ENCODE data around the gene ADAMTS2. TPM values are rescaled to one million over a fixed set of nuclear protein-coding genes. Genes with fewer than 3 reads are reported as not detected.

ADAMTS2 gene
- total and polyA plus RNA-seq, 7 experiments from 2014 or later: not detected

DNA sequence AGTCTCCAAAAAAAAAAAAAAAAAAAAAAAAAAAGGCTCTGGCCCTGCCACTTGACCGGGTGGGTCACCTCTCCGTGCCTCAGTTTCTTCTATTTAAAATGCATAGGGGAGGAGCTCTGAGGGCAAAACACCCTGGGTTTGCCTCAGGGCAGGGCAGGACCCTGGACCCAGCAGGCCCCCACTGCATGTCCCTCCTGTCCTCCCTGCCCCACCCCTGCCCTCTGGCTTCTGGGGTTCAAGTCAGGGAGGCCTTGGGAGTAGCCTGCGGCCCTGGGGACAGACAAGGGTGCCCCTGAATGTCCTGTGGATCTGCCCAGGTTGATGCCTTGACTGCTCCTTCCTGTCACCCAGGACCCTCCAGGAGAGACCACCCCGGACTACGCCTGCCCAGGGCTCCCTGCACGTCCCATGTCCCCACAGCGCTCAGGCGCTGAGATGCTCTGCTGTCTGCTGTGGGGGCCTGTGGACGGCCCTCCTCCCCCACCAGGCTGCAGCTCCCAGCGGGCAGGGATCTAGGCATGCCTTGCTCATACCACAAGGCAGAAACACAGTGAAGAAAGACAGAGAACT, 35.4 kb downstream of the ADAMTS2 start:
- no peaks in the 10 kb centered on the region for H3K27me3 ChIP-seq (ENCODE audit: control insufficient read depth in 2 of 2, insufficient read depth in 2 of 2, low read length in 2 of 2)
- DNase-seq (no peak), ATAC-seq (no peak)
- Mint-ChIP-seq H3K4me1 (no peaks in the 10 kb centered on the region), H3K27ac (no peak overlapping the region), H3K9me3 (peaks cover 0 to 19% (median 11%) of the 10 kb centered on the region in 11 donors), H3K4me3 (no peak overlapping the region), H3K27me3 (peaks cover 0 to 11% (median 0%) of the 10 kb centered on the region in 5 donors), H3K36me3 (peaks cover 0 to 13% (median 0%) of the 10 kb centered on the region in 5 donors)
- H3K27ac ChIP-seq (ENCODE audit: low read depth, low read length): no peak overlapping the region
- no peak overlapping the region for H3K4me3 ChIP-seq (ENCODE audit: low read length)
- intact Hi-C loops (cut with micrococcal nuclease): no loop called here
- no peaks in the 10 kb centered on the region for H3K36me3 ChIP-seq (ENCODE audit: control insufficient read depth in 2 of 3, insufficient read depth in 3 of 3, low read length in 3 of 3)
- ChIA-PET CTCF (no interaction called here), POLR2A (interaction anchor here (0.6 kb wide), 1 partner anchor 16 kb away, joined by 4 read pairs; no protein-coding TSS in a partner anchor)
- no peaks in the 10 kb centered on the region for H3K4me1 ChIP-seq (ENCODE audit: control insufficient read depth in 2 of 2, insufficient read depth in 2 of 2, low read length in 2 of 2)
- H3K9me3 ChIP-seq (ENCODE audit: control insufficient read depth in 2 of 3, low read length in 3 of 3): peaks cover 0 to 5% (median 0%) of the 10 kb centered on the region in 3 experiments

DNA sequence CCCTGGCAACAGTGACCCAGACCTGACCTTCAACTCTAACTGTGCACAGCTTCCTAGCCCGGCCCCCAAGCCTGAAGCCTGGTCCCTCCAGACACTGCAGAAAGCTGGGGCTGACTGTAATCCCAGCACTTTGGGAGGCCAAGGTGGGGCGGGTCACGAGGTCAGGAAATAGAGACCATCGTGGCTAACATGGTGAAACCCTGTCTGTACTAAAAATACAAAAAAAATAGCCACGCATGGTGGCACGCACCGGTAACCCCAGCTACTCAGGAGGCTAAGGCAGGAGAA, 35.9 kb downstream of the ADAMTS2 start:
- intact Hi-C loops (cut with micrococcal nuclease): no loop called here
- Mint-ChIP-seq H3K27me3 (peaks cover 0 to 11% (median 0%) of the 10 kb centered on the region in 5 donors), H3K4me3 (no peak overlapping the region), H3K4me1 (no peaks in the 10 kb centered on the region), H3K36me3 (peaks cover 0 to 13% (median 0%) of the 10 kb centered on the region in 5 donors), H3K27ac (no peak overlapping the region), H3K9me3 (peaks cover 0 to 24% (median 14%) of the 10 kb centered on the region in 11 donors)
- H3K27ac ChIP-seq (ENCODE audit: low read depth, low read length): no peak overlapping the region
- H3K9me3 ChIP-seq (ENCODE audit: control insufficient read depth in 2 of 3, low read length in 3 of 3): peaks cover 0 to 10% (median 0%) of the 10 kb centered on the region in 3 experiments
- ChIA-PET CTCF (no interaction called here), POLR2A (interaction anchor here (0.6 kb wide), 1 partner anchor 16 kb away, joined by 4 read pairs; no protein-coding TSS in a partner anchor)
- H3K36me3 ChIP-seq (ENCODE audit: control insufficient read depth in 2 of 3, insufficient read depth in 3 of 3, low read length in 3 of 3): no peaks in the 10 kb centered on the region
- peak; percentile 18 for ATAC-seq
- no peaks in the 10 kb centered on the region for H3K4me1 ChIP-seq (ENCODE audit: control insufficient read depth in 2 of 2, insufficient read depth in 2 of 2, low read length in 2 of 2)
- DNase-seq: no peak
- H3K27me3 ChIP-seq (ENCODE audit: control insufficient read depth in 2 of 2, insufficient read depth in 2 of 2, low read length in 2 of 2): no peaks in the 10 kb centered on the region
- no peak overlapping the region for H3K4me3 ChIP-seq (ENCODE audit: low read length)

GRCh38 chr5:179308563-179309382, 36.5 kb downstream of the ADAMTS2 start:
- Mint-ChIP-seq H3K4me1 (no peaks in the 10 kb centered on the region), H3K27me3 (peaks cover 0 to 11% (median 0%) of the 10 kb centered on the region in 5 donors), H3K27ac (no peak overlapping the region), H3K4me3 (no peak overlapping the region), H3K36me3 (peaks cover 0 to 13% (median 0%) of the 10 kb centered on the region in 5 donors), H3K9me3 (peaks cover 0 to 30% (median 17%) of the 10 kb centered on the region in 11 donors)
- intact Hi-C loops (cut with micrococcal nuclease): no loop called here
- ChIA-PET POLR2A (interaction anchor here (0.6 kb wide), 1 partner anchor 15 kb away, joined by 4 read pairs; no protein-coding TSS in a partner anchor), CTCF (no interaction called here)
- ATAC-seq (no peak), DNase-seq (no peak)
- no peak overlapping the region for H3K27ac ChIP-seq (ENCODE audit: low read depth, low read length)
- H3K36me3 ChIP-seq (ENCODE audit: control insufficient read depth in 2 of 3, insufficient read depth in 3 of 3, low read length in 3 of 3): no peaks in the 10 kb centered on the region
- H3K27me3 ChIP-seq (ENCODE audit: control insufficient read depth in 2 of 2, insufficient read depth in 2 of 2, low read length in 2 of 2): no peaks in the 10 kb centered on the region
- H3K9me3 ChIP-seq (ENCODE audit: control insufficient read depth in 2 of 3, low read length in 3 of 3): peaks cover 0 to 16% (median 0%) of the 10 kb centered on the region in 3 experiments
- H3K4me3 ChIP-seq (ENCODE audit: low read length): no peak overlapping the region
- no peaks in the 10 kb centered on the region for H3K4me1 ChIP-seq (ENCODE audit: control insufficient read depth in 2 of 2, insufficient read depth in 2 of 2, low read length in 2 of 2)

DNA sequence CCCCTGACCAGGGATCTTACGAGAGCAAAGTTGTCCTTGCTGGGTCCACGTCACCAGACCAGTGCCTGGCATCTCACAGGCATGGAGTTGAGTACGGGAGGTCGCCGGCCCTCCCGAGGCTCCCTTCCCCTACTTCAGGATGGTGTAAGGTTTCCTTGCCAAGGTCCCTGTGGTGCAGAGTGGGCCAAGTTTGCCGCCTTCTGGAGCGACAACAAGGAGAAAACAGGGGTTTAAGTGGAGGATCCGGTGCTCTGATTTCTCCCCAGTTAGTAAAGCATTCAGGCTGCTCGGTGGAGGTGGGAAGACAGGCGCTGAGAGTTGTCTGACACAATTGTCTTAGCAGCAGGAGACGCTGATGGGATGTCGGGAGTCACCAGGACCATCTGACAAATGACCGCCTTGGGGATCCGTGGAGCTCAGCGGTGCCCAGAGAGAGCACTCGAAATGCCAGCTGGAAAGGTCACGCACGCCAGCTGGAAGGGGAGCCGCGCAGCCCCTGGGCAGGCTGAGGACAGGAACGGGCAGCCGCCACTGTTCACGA, 37.3 kb downstream of the ADAMTS2 start:
- peaks cover 0 to 13% (median 0%) of the 10 kb centered on the region in 5 donors for H3K36me3 Mint-ChIP-seq
- H3K27ac Mint-ChIP-seq: no peak overlapping the region
- DNase-seq: no peak
- Histone ChIP-seq H3K27me3 (ENCODE audit: control insufficient read depth in 2 of 2, insufficient read depth in 2 of 2, low read length in 2 of 2) (no peaks in the 10 kb centered on the region), H3K4me3 (ENCODE audit: low read length) (no peak overlapping the region), H3K4me1 (ENCODE audit: control insufficient read depth in 2 of 2, insufficient read depth in 2 of 2, low read length in 2 of 2) (no peaks in the 10 kb centered on the region), H3K9me3 (ENCODE audit: control insufficient read depth in 2 of 3, low read length in 3 of 3) (peaks cover 0 to 20% (median 0%) of the 10 kb centered on the region in 3 experiments), H3K27ac (ENCODE audit: low read depth, low read length) (no peak overlapping the region), H3K36me3 (ENCODE audit: control insufficient read depth in 2 of 3, insufficient read depth in 3 of 3, low read length in 3 of 3) (no peaks in the 10 kb centered on the region)
- ChIA-PET CTCF (no interaction called here), POLR2A (no interaction called here)
- H3K4me1 Mint-ChIP-seq: no peaks in the 10 kb centered on the region
- H3K27me3 Mint-ChIP-seq: peaks cover 0 to 11% (median 0%) of the 10 kb centered on the region in 5 donors
- intact Hi-C loops (cut with micrococcal nuclease): no loop called here
- no peak overlapping the region for H3K4me3 Mint-ChIP-seq
- peaks cover 2 to 35% (median 17%) of the 10 kb centered on the region in 11 donors for H3K9me3 Mint-ChIP-seq
- no peak for ATAC-seq

GRCh38 chr5:179307013-179307800, 38.1 kb downstream of the ADAMTS2 start:
- no peak overlapping the region for H3K4me3 Mint-ChIP-seq
- ATAC-seq: no peak

GRCh38 chr5:179306191-179307012, 38.9 kb downstream of the ADAMTS2 start:
- Histone ChIP-seq H3K36me3 (ENCODE audit: control insufficient read depth in 2 of 3, insufficient read depth in 3 of 3, low read length in 3 of 3) (no peaks in the 10 kb centered on the region), H3K27ac (ENCODE audit: low read depth, low read length) (no peak overlapping the region), H3K9me3 (ENCODE audit: control insufficient read depth in 2 of 3, low read length in 3 of 3) (peaks cover 0 to 20% (median 0%) of the 10 kb centered on the region in 3 experiments), H3K27me3 (ENCODE audit: control insufficient read depth in 2 of 2, insufficient read depth in 2 of 2, low read length in 2 of 2) (no peaks in the 10 kb centered on the region), H3K4me3 (ENCODE audit: low read length) (no peak overlapping the region), H3K4me1 (ENCODE audit: control insufficient read depth in 2 of 2, insufficient read depth in 2 of 2, low read length in 2 of 2) (no peaks in the 10 kb centered on the region)
- ATAC-seq (no peak), DNase-seq (no peak)
- H3K36me3 Mint-ChIP-seq: peaks cover 0 to 10% (median 0%) of the 10 kb centered on the region in 5 donors
- peaks cover 6 to 37% (median 17%) of the 10 kb centered on the region in 11 donors for H3K9me3 Mint-ChIP-seq
- H3K4me3 Mint-ChIP-seq: no peak overlapping the region
- CTCF ChIA-PET: no interaction called here
- peaks cover 0 to 3% (median 0%) of the 10 kb centered on the region in 7 donors for H3K4me1 Mint-ChIP-seq
- intact Hi-C loops (cut with micrococcal nuclease): no loop called here
- POLR2A ChIA-PET: no interaction called here
- no peak overlapping the region for H3K27ac Mint-ChIP-seq
- H3K27me3 Mint-ChIP-seq: peaks cover 0 to 11% (median 0%) of the 10 kb centered on the region in 5 donors

More at GRCh38 chr5:179307013-179307800, 38.1 kb downstream of the ADAMTS2 start:
- Mint-ChIP-seq H3K36me3 (peaks cover 0 to 10% (median 0%) of the 10 kb centered on the region in 5 donors), H3K27ac (no peak overlapping the region), H3K4me1 (peaks cover 0 to 3% (median 0%) of the 10 kb centered on the region in 7 donors), H3K9me3 (peaks cover 6 to 37% (median 17%) of the 10 kb centered on the region in 11 donors), H3K27me3 (peaks cover 0 to 11% (median 0%) of the 10 kb centered on the region in 5 donors)
- Histone ChIP-seq H3K36me3 (ENCODE audit: control insufficient read depth in 2 of 3, insufficient read depth in 3 of 3, low read length in 3 of 3) (no peaks in the 10 kb centered on the region), H3K4me1 (ENCODE audit: control insufficient read depth in 2 of 2, insufficient read depth in 2 of 2, low read length in 2 of 2) (no peaks in the 10 kb centered on the region), H3K4me3 (ENCODE audit: low read length) (no peak overlapping the region), H3K27me3 (ENCODE audit: control insufficient read depth in 2 of 2, insufficient read depth in 2 of 2, low read length in 2 of 2) (no peaks in the 10 kb centered on the region), H3K9me3 (ENCODE audit: control insufficient read depth in 2 of 3, low read length in 3 of 3) (peaks cover 0 to 20% (median 0%) of the 10 kb centered on the region in 3 experiments), H3K27ac (ENCODE audit: low read depth, low read length) (no peak overlapping the region)
- DNase-seq: no peak
- CTCF ChIA-PET: no interaction called here
- intact Hi-C loops (cut with micrococcal nuclease): no loop called here
- POLR2A ChIA-PET: no interaction called here

All from naive thymus-derived CD4-positive, alpha-beta T cell (primary cell).